ENCODE results near the gene EEF1G.

- TF ChIP-seq POLR2A (IDR thresholded peaks at IDR 0.05): no peak
- TF ChIP-seq, protein P1, sequence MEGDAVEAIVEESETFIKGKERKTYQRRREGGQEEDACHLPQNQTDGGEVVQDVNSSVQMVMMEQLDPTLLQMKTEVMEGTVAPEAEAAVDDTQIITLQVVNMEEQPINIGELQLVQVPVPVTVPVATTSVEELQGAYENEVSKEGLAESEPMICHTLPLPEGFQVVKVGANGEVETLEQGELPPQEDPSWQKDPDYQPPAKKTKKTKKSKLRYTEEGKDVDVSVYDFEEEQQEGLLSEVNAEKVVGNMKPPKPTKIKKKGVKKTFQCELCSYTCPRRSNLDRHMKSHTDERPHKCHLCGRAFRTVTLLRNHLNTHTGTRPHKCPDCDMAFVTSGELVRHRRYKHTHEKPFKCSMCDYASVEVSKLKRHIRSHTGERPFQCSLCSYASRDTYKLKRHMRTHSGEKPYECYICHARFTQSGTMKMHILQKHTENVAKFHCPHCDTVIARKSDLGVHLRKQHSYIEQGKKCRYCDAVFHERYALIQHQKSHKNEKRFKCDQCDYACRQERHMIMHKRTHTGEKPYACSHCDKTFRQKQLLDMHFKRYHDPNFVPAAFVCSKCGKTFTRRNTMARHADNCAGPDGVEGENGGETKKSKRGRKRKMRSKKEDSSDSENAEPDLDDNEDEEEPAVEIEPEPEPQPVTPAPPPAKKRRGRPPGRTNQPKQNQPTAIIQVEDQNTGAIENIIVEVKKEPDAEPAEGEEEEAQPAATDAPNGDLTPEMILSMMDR (IDR thresholded peaks at IDR 0.05): no peak
These were observed 7.4 kb upstream of the EEF1G start for GRCh38 chr11:62580959-62581715.

Data from uterus (tissue), 2 donors.